ENCODE results near the gene ZDHHC22. TPM values are rescaled to one million over a fixed set of nuclear protein-coding genes. Genes with fewer than 3 reads are reported as not detected.

The ZDHHC22 gene
- total and polyA plus RNA-seq, 2 of the 13 experiments (the other 11 are each of a cell fraction or from before 2014, with no cell fraction given), result not detected

GRCh38 chr14:77097700-77098528, 43.7 kb downstream of the ZDHHC22 start, which contains the start of gene CIPC (continued):
- TF ChIP-seq IRF1 (CRISPR knock-in tag; IDR thresholded peaks at IDR 0.05; ENCODE audit: low read depth), result no peak
- TF ChIP-seq SRF (IDR thresholded peaks at IDR 0.05; ENCODE audit: low read depth, low read length), result no peak
- no peak for TF ChIP-seq NR2F6 (IDR thresholded peaks at IDR 0.05)
- TF ChIP-seq NR2F6 (CRISPR knock-in tag; IDR thresholded peaks at IDR 0.05), result peak; percentile 48; the same call in 1 of the 2 replicates
- TF ChIP-seq ZNF775 (CRISPR knock-in tag; IDR thresholded peaks at IDR 0.05; ENCODE audit: borderline replicate concordance), result no peak
- TF ChIP-seq XRCC5 (optimal IDR thresholded peaks at IDR 0.05; ENCODE audit: low read length), result peak; percentile 73
- peak; percentile 73 for TF ChIP-seq NRL (CRISPR knock-in tag; IDR thresholded peaks at IDR 0.05; ENCODE audit: borderline replicate concordance)
- TF ChIP-seq ZNF703 (CRISPR knock-in tag; IDR thresholded peaks at IDR 0.05; ENCODE audit: borderline replicate concordance), result peak; percentile 81; the same call in 1 of the 2 replicates
- TF ChIP-seq E2F1 (CRISPR knock-in tag; IDR thresholded peaks at IDR 0.05), result peak; percentile 69; the same call in 1 of the 2 replicates
- TF ChIP-seq ZNF709 (CRISPR knock-in tag; IDR thresholded peaks at IDR 0.05), result peak; percentile 83; the same call in 1 of the 2 replicates
- no peak; the same call in 1 of the 2 replicates for TF ChIP-seq ZNF580 (CRISPR knock-in tag; IDR thresholded peaks at IDR 0.05; ENCODE audit: borderline replicate concordance, low read depth)
- TF ChIP-seq ZNF740 (CRISPR knock-in tag; IDR thresholded peaks at IDR 0.05), result peak; percentile 42; the same call in 1 of the 2 replicates
- no peak for TF ChIP-seq HNF4G (IDR thresholded peaks at IDR 0.05; ENCODE audit: borderline replicate concordance, low read depth, low read length)
- no peak; the same call in 1 of the 2 replicates for TF ChIP-seq HNF4G (CRISPR knock-in tag; IDR thresholded peaks at IDR 0.05; ENCODE audit: borderline replicate concordance, low read depth)
- peak; percentile 90 for TF ChIP-seq ZNF639 (CRISPR knock-in tag; conservative IDR thresholded peaks at IDR 0.05)
- TF ChIP-seq PRDM4 (CRISPR knock-in tag; IDR thresholded peaks at IDR 0.05; ENCODE audit: borderline replicate concordance), result no peak
- no peak for TF ChIP-seq CCAR2 (optimal IDR thresholded peaks at IDR 0.05; ENCODE audit: low read depth, low read length)
- no peak; the same call in 1 of the 2 replicates for TF ChIP-seq ZNF274 (CRISPR knock-in tag; IDR thresholded peaks at IDR 0.05)
- TF ChIP-seq RAD21 (CRISPR knock-in tag; IDR thresholded peaks at IDR 0.05), result peak; percentile 18; the same call in 1 of the 2 replicates
- TF ChIP-seq GATAD1 (CRISPR knock-in tag; IDR thresholded peaks at IDR 0.05), result peak; percentile 79
- peak; percentile 84 for TF ChIP-seq TBX2 (CRISPR knock-in tag; IDR thresholded peaks at IDR 0.05; ENCODE audit: borderline replicate concordance)
- TF ChIP-seq ZNF556 (CRISPR knock-in tag; IDR thresholded peaks at IDR 0.05; ENCODE audit: borderline replicate concordance), result peak; percentile 97; the same call in 1 of the 2 replicates

Data from HepG2 (cell line).